Skeletal muscle satellite cell (primary cell): Measurements from ENCODE around the gene PCDHGA11.
A peak's percentile ranks its signal among the peaks of the same experiment; 100 is the strongest.
"Not testable (repeated sequence)": the region's sequence is repeated elsewhere in the genome, so short reads cannot be mapped to it uniquely, and the experiment has no call there.

Experiments used
- H3K27me3 ChIP-seq: 2 replicates; pipeline ENCODE4 v1.7.0; 2013; ENCODE audit warnings: low read length; ENCODE audit not compliant: control insufficient read depth, insufficient read depth
- H3K36me3 ChIP-seq: 2 replicates; pipeline ENCODE4 v1.7.0; 2013; ENCODE audit warnings: mild to moderate bottlenecking, control low read depth, low read length; ENCODE audit not compliant: insufficient read depth
- H3K4me1 ChIP-seq: 2 replicates; pipeline ENCODE4 v1.7.0; 2013; ENCODE audit warnings: low read length; ENCODE audit not compliant: control insufficient read depth, insufficient read depth
- H3K4me2 ChIP-seq: 2 replicates; pipeline ENCODE4 v1.7.0; 2013; ENCODE audit warnings: mild to moderate bottlenecking, low read length
- H3K4me3 ChIP-seq: 2 replicates; pipeline ENCODE4 v1.7.0; 2013; ENCODE audit warnings: low read length
- H3K9ac ChIP-seq: 2 replicates; pipeline ENCODE4 v1.7.0; 2013; ENCODE audit warnings: mild to moderate bottlenecking, low read depth, low read length, moderate library complexity
- H3K9me3 ChIP-seq: replicated peaks from 2 replicates; pipeline ENCODE4 v1.7.0; 2013; ENCODE audit warnings: mild to moderate bottlenecking, control low read depth, low read length

Gene PCDHGA11

DNA sequence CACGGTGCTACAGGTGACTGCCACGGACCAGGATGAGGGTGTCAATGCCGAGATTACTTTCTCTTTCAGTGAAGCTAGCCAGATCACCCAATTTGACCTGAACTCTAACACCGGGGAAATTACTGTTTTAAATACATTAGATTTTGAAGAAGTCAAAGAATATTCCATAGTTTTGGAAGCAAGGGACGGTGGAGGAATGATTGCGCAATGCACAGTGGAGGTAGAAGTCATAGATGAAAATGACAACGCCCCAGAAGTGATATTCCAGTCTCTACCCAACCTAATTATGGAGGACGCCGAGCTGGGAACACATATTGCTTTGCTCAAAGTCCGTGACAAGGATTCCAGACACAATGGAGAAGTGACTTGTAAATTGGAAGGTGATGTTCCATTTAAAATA lies 32.2 kb upstream of the PCDHGA11 start:
- Histone ChIP-seq H3K9me3 (peaks cover 32% of the 10 kb centered on the region), H3K4me2 (no peak overlapping the region), H3K27me3 (no peaks in the 10 kb centered on the region), H3K9ac (no peak overlapping the region), H3K4me1 (no peaks in the 10 kb centered on the region), H3K36me3 (peaks cover 5% of the 10 kb centered on the region), H3K4me3 (no peak overlapping the region)

GRCh38 chr5:141389153-141390042 lies 31.5 kb upstream of the PCDHGA11 start:
- no peaks in the 10 kb centered on the region for H3K27me3 ChIP-seq

DNA sequence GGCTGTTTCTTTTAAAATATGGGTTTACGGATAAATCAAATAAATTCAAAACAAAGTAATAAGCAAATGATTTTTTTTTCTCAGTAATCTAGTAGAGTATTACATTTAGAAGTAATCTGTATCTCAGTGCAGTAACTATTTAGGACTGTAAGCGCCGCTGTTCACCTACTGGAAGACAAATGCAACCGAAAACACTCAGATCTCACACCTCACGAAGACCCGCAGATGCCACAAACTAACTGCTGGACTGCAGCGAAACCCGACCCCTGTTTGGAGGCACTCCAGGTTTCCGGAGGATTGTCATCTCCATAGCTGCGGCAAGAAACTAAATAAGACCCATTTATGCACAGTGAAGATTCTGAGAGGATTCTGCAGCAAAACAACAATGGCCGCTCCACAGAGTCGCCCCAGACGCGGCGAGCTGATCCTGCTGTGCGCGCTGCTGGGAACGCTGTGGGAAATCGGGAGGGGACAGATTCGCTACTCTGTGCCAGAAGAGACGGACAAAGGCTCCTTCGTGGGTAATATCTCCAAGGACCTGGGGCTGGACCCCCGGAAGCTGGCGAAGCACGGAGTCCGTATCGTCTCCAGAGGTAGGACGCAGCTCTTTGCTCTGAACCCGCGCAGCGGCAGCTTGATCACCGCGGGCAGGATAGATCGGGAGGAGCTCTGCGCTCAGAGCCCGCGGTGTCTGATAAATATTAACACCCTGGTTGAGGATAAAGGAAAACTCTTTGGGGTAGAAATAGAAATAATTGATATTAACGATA lies 28.2 kb upstream of the PCDHGA11 start, which contains the start of gene PCDHGA8:
TSS of gene PCDHGA8 (plus strand) at position 205 of the 770 bp plus-strand sequence. CDS start at position 386, 181 bp downstream.
- Histone ChIP-seq H3K4me2 (no peak within 1 kb of the TSS), H3K4me1 (no peaks in the 10 kb centered on the region), H3K4me3 (peak within 1 kb of the TSS; percentile 22), H3K9me3 (peaks cover 39% of the 10 kb centered on the region), H3K36me3 (peaks cover 5% of the 10 kb centered on the region), H3K9ac (no peak within 1 kb of the TSS), H3K27me3 (no peaks in the 10 kb centered on the region)

More at GRCh38 chr5:141389153-141390042, 31.5 kb upstream of the PCDHGA11 start:
- Histone ChIP-seq H3K4me3 (no peak overlapping the region), H3K9ac (no peak overlapping the region), H3K4me1 (no peaks in the 10 kb centered on the region), H3K4me2 (no peak overlapping the region), H3K36me3 (peaks cover 5% of the 10 kb centered on the region), H3K9me3 (peaks cover 35% of the 10 kb centered on the region)

DNA sequence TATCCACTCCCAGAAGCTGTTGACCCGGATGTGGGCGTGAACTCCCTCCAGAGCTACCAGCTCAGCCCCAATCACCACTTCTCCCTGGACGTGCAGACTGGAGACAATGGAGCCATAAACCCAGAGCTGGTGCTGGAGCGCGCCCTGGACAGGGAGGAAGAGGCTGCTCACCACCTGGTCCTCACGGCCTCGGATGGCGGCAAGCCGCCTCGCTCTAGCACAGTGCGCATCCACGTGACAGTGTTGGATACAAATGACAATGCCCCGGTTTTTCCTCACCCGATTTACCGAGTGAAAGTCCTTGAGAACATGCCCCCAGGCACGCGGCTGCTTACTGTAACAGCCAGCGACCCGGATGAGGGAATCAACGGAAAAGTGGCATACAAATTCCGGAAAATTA lies 27.6 kb upstream of the PCDHGA11 start:
- Histone ChIP-seq H3K36me3 (peaks cover 5% of the 10 kb centered on the region), H3K9ac (no peak overlapping the region), H3K27me3 (no peaks in the 10 kb centered on the region), H3K9me3 (peaks cover 39% of the 10 kb centered on the region), H3K4me3 (no peak overlapping the region), H3K4me2 (no peak overlapping the region), H3K4me1 (no peaks in the 10 kb centered on the region)

GRCh38 chr5:141394401-141395187 lies 26.3 kb upstream of the PCDHGA11 start:
- not testable (repeated sequence) for H3K4me3 ChIP-seq, H3K9ac ChIP-seq, H3K27me3 ChIP-seq, H3K4me1 ChIP-seq, H3K36me3 ChIP-seq, H3K4me2 ChIP-seq
- peaks cover 38% of the 10 kb centered on the region for H3K9me3 ChIP-seq

- Histone ChIP-seq H3K9me3 (peaks cover 43% of the 10 kb centered on the region), H3K9ac (peak within 1 kb of the TSS; percentile 62), H3K4me3 (peak within 1 kb of the TSS; percentile 72), H3K4me2 (peak within 1 kb of the TSS; percentile 74)
- H3K36me3 ChIP-seq, H3K4me1 ChIP-seq, H3K27me3 ChIP-seq: not testable (repeated sequence)
These were observed 22.9 kb upstream of the PCDHGA11 start, which contains the start of gene PCDHGB5 for GRCh38 chr5:141397756-141398551. Gene PCDHGB5 (plus strand): TSS chr5:141397947. CDS start chr5:141398128, 181 bp downstream.

- Histone ChIP-seq H3K27me3 (no peaks in the 10 kb centered on the region), H3K4me3 (peak overlapping the region; percentile 26), H3K9me3 (peaks cover 44% of the 10 kb centered on the region), H3K4me1 (no peaks in the 10 kb centered on the region), H3K4me2 (peak overlapping the region; percentile 42), H3K36me3 (peaks cover 5% of the 10 kb centered on the region), H3K9ac (no peak overlapping the region)
These were observed 22.2 kb upstream of the PCDHGA11 start for GRCh38 chr5:141398608-141399007.

DNA sequence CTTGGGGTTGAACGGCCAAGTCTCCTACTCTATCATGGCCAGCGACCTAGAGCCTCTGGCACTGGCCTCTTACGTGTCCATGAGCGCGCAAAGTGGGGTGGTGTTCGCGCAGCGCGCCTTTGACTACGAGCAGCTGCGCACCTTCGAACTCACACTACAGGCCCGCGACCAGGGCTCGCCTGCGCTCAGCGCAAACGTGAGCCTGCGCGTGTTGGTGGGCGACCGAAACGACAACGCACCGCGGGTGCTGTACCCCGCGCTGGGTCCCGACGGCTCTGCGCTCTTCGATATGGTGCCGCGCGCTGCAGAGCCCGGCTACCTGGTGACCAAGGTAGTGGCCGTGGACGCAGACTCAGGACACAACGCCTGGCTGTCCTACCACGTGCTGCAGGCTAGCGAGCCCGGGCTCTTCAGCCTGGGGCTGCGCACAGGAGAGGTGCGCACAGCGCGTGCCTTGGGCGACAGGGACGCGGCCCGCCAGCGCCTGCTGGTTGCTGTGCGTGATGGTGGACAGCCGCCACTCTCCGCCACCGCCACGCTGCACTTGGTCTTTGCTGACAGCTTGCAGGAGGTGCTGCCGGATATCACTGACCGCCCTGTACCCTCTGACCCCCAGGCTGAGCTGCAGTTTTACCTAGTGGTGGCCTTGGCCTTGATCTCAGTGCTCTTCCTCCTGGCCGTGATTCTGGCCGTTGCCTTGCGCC lies 21.1 kb upstream of the PCDHGA11 start:
- no peaks in the 10 kb centered on the region for H3K27me3 ChIP-seq
- no peak overlapping the region for H3K9ac ChIP-seq
- peaks cover 5% of the 10 kb centered on the region for H3K36me3 ChIP-seq
- H3K4me1 ChIP-seq: no peaks in the 10 kb centered on the region
- peaks cover 47% of the 10 kb centered on the region for H3K9me3 ChIP-seq
- H3K4me3 ChIP-seq: peak overlapping the region; percentile 56
- H3K4me2 ChIP-seq: peak overlapping the region; percentile 15

- Histone ChIP-seq H3K4me3 (peak within 1 kb of the TSS; percentile 60), H3K4me1 (no peaks in the 10 kb centered on the region), H3K36me3 (peaks cover 5% of the 10 kb centered on the region), H3K27me3 (no peaks in the 10 kb centered on the region), H3K9me3 (peaks cover 49% of the 10 kb centered on the region), H3K4me2 (peak within 1 kb of the TSS; percentile 67), H3K9ac (no peak within 1 kb of the TSS)
These were observed 18.2 kb upstream of the PCDHGA11 start, which contains the start of gene PCDHGA9 for GRCh38 chr5:141402553-141403243. Gene PCDHGA9 (plus strand): TSS chr5:141402778. CDS start chr5:141402953, 175 bp downstream.
